ENCODE data around the gene TTLL7.
"Not testable (repeated sequence)": the region's sequence is repeated elsewhere in the genome, so short reads cannot be mapped to it uniquely, and the experiment has no call there.

The TTLL7 gene

GRCh38 chr1:83929184-83929583 is 69.7 kb downstream of the TTLL7 start:
- DNase-seq (ENCODE audit: low read depth): no peak

GRCh38 chr1:83928396-83928795 is 70.5 kb downstream of the TTLL7 start:
- no peak for DNase-seq (ENCODE audit: low read depth)

- DNase-seq (ENCODE audit: low read depth): no peak
Observed at GRCh38 chr1:83927701-83928100, 71.2 kb downstream of the TTLL7 start.

- no peak for DNase-seq (ENCODE audit: low read depth)
Observed at GRCh38 chr1:83927061-83927460, 71.9 kb downstream of the TTLL7 start.

- DNase-seq (ENCODE audit: low read depth): no peak
Observed at GRCh38 chr1:83923553-83923952, 75.4 kb downstream of the TTLL7 start.

GRCh38 chr1:83922431-83922830 is 76.5 kb downstream of the TTLL7 start:
- DNase-seq (ENCODE audit: low read depth): no peak

GRCh38 chr1:83920320-83920719 is 78.6 kb downstream of the TTLL7 start:
- DNase-seq (ENCODE audit: low read depth): no peak

GRCh38 chr1:83919872-83920271 is 79.1 kb downstream of the TTLL7 start:
- DNase-seq (ENCODE audit: low read depth): no peak

GRCh38 chr1:83918688-83919285 is 80.1 kb downstream of the TTLL7 start:
- DNase-seq (ENCODE audit: low read depth): no peak

GRCh38 chr1:83917959-83918358 is 81.0 kb downstream of the TTLL7 start:
- DNase-seq (ENCODE audit: low read depth): no peak

- not testable (repeated sequence) for DNase-seq (ENCODE audit: low read depth)
Observed at GRCh38 chr1:83916094-83916493, 82.8 kb downstream of the TTLL7 start.

- no peak for DNase-seq (ENCODE audit: low read depth)
Observed at GRCh38 chr1:83912876-83913275, 86.1 kb downstream of the TTLL7 start.

- DNase-seq (ENCODE audit: low read depth): no peak
Observed at GRCh38 chr1:83910461-83910860, 88.5 kb downstream of the TTLL7 start.

GRCh38 chr1:83909687-83910086 is 89.2 kb downstream of the TTLL7 start:
- no peak for DNase-seq (ENCODE audit: low read depth)

- DNase-seq (ENCODE audit: low read depth): no peak
Observed at GRCh38 chr1:83905315-83905907, 93.5 kb downstream of the TTLL7 start.

GRCh38 chr1:83901547-83902155 is 97.3 kb downstream of the TTLL7 start:
- DNase-seq (ENCODE audit: low read depth): no peak

GRCh38 chr1:83900524-83900923 is 98.4 kb downstream of the TTLL7 start:
- DNase-seq (ENCODE audit: low read depth): no peak

- DNase-seq (ENCODE audit: low read depth): no peak
Observed at GRCh38 chr1:83897516-83897915, 101.4 kb downstream of the TTLL7 start.

- no peak for DNase-seq (ENCODE audit: low read depth)
Observed at GRCh38 chr1:83896299-83896698, 102.6 kb downstream of the TTLL7 start.

GRCh38 chr1:83889707-83890106 is 109.2 kb downstream of the TTLL7 start:
- no peak for DNase-seq (ENCODE audit: low read depth)

GRCh38 chr1:83887483-83887882 is 111.4 kb downstream of the TTLL7 start:
- DNase-seq (ENCODE audit: low read depth): no peak

- no peak for DNase-seq (ENCODE audit: low read depth)
Observed at GRCh38 chr1:83883979-83884378, 115.0 kb downstream of the TTLL7 start.

GRCh38 chr1:83882906-83883305 is 116.0 kb downstream of the TTLL7 start:
- no peak for DNase-seq (ENCODE audit: low read depth)

GRCh38 chr1:83872515-83872914 is 126.4 kb downstream of the TTLL7 start:
- DNase-seq (ENCODE audit: low read depth): no peak

Measured in activated T-cell treated with anti-CD3 and anti-CD28 coated beads for 1 hour (primary cell).